HG02970 (cell line): ENCODE measurements around the gene CSNK1D.

ENCODE experiments used
- ATAC-seq: cut with Tn5 transposase; IDR thresholded peaks from one replicate; pipeline ENCODE4 v1.9.1; 2021; ENCODE audit warnings: mild to moderate bottlenecking, moderate library complexity, moderate number of reproducible peaks; ENCODE audit not compliant: unreplicated experiment, low FRiP score

CSNK1D gene

DNA sequence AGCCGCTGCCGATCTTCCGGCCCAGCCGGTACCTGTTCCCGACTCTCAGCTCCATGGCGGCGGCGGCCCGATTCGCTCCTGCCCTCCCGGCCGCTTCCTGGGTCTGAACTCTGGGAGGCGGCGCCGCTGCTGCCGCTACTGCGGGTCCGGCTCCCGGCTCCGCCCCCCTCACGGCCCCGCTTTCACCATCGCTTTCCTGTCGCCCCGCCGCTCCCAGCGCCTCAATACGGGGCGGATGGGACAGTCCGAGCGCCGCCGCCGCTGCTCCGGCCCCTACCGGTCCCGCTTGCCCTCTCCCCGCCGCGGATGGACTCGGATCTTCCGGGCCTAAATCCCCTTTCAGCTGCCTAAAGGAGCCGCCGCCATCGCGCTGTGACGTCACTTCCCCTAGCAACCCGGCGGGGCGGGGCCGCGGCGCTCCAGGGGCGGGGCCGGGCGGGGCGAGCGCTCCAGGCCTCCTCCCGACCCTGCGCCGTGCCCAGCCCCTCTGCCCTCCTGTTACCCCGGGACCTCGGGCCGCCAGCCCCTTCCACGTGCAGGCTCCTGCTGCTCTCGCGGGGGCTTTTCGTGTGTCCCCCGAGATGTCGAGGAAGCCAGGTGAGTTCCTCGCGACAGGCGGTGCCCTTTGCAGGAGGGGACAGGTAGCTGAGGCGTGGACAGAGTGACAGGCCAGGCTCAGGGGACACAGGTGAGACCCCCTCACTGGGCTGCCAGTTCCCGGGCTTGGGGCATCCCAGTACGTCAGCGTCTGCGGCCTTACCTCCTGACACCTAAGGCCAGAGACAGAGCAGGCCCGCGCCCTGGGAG lies at the start of gene CSNK1D:
Gene CSNK1D (minus strand): TSS at position 374 of the 807 bp plus-strand sequence. CDS start 319 bp downstream, at position 55.
- peak; percentile 66 for ATAC-seq

DNA sequence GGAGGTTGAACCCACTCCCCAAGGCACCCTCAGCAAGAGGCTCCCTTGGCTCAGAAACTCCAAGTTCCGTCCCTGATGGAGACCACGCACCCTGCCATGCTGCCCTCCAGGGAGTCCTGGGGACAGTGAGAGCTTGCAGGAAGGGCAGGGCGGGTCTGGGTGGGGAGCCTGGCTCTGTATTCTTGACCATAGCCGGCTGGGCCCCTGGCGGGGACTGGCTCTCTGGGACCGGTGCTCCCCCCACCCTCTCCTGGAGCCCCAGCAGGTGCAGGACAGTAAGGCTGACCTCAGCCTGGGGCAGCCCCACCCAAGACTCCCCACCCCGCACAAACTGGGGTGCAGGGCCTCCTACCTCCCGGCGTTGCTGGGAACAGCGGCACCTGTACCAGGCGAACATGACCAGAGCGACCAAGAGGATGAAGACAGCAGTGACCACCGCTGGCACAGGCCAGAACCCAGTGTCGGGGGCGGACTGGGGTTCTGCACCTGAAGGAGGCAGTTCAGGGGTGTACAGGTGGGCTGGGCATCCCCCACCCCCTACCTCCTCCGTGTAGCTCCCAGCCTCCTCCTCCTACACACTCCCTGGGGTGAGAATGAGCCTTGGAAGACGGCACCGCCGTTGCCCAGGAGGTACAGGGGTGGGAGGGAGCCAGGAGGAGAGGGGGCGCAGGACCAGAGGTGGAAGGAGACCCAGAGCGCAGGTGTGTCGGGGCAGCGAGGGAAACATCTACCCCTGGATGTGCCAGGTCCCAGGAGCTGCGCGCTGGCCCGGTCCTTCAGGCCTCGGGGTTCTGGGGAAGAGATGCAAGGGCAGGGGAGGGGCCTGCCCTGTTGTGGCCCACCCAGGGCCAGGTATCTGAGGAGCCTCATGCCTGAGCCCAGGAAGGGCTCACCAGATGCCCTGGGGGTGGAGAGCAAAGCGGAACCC lies 49.3 kb upstream of the CSNK1D start:
- no peak for ATAC-seq

DNA sequence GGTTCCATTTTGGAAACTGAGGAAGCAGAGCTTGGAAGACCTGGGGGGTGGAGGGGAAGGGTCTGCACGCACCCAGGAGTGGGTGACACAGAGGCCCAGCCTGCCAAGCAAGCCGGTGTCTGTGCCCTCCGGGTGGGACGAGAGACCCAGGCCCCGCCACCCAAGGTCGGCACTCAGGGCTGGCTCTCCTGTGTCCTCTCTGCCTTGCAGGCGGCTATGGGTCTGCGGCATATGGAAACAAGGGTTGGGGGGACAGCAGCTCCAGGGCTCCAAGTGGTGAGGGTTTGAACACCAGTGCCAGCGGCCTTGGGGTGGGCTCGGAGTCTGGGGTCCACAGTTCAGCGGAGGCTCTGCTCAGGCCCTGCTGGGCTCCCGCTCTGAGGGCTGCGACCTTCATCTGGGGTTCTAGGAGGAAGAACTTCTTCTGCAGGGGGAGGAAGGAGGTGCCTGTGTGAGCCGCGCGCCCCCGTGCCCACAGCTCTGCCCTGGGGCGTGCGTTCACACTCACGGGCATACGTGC lies 48.5 kb upstream of the CSNK1D start:
- no peak for ATAC-seq

DNA sequence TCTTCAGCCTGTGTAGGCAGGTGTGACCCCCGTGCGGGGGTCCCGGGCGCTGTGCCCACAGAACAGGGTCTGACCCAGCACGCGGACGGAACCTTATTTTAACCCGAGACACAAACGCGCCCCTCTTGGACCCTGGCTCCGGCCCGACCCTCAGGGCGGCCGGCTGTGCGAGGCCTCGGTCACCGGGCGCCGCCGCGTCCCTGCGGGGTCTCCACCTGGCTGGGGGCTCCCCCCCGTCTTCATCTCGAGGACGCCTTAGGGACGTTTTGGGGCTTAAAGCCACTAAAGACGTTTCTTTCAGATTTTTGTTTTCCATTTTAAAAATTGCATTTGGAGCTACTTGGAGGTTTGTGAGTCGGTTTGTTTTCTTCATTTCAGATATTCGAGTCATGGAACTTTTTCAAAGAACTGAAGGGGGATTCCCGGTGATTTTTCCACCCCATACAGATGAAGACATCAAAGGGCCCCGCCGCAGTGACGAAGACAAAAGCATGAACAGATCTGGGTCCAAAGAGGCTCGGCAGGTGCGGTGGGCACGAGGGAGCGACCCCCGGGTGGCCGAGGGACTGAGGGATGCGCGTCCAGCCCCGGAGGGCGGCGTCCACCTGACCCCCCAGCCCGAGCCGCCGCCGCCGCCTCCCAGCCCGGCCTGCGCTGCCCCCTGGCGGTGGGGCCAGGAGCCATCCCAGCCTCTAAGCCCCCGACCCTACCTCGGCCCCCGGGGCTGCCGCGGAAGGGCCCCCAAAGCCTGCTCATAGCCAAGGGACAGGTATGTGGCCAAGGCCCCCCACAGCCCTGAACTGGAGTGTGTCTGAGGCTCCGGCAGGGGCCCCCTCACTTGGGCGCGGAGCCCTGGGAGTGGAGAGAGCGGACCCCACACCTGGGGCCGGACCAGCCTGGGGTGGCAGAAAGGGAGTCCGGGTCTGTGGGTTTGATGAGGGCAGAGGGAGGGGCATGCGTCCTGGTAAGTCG lies 47.7 kb upstream of the CSNK1D start:
- ATAC-seq = no peak

DNA sequence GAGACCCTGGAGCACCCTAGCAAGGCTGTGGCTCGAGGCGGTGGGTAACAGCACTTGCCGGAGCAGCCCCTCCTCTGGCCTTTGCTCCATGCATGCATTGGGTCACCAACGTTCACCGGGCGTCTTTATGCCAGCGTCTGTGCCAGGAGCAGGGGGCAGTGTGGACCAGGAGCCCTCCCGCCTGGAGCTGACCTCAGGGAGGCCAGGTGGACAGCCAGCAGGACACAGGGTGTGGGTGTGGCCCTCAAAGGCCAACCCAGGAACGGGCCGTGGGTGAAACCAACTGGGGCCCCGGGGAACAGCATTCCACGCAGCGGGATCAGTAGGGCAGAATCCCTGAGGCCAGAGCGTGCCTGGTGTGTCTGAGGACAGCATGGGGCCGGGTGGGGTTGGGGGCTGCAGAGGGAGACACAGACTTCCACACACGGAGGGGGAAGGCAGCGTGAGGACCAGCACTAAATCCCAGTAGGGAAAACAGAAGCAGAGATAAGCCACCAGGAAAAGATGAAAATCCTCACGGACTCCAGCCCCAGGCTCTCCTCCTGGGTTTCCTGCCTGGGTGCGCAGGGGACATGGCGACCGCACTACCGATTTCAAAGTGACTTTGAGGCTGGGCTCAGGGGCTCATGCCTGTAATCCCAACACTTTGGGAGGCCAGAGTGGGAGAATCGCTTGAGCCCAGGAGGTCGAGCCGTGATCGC lies 46.8 kb upstream of the CSNK1D start:
- ATAC-seq = no peak

DNA sequence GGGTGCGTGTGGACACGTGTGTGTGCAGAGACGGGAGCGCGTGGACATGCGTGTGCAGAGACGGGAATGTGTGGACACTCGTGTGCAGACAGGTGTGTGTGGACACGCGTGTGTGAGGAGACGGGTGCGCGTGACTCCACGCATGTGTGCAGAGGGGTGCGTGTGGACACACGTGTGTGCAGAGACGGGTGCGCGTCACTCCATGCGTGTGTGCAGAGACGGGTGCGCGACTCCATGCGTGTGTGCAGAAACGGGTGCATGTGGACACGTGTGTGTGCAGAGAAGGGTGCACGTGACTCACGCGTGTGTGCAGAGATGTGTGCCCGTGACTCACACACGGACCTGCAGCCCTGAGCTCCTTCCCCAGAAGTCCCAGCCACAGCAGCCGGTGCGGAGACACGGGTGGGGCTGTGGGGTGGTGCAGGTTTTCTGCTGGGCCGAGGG lies 46.1 kb upstream of the CSNK1D start:
- ATAC-seq = no peak

DNA sequence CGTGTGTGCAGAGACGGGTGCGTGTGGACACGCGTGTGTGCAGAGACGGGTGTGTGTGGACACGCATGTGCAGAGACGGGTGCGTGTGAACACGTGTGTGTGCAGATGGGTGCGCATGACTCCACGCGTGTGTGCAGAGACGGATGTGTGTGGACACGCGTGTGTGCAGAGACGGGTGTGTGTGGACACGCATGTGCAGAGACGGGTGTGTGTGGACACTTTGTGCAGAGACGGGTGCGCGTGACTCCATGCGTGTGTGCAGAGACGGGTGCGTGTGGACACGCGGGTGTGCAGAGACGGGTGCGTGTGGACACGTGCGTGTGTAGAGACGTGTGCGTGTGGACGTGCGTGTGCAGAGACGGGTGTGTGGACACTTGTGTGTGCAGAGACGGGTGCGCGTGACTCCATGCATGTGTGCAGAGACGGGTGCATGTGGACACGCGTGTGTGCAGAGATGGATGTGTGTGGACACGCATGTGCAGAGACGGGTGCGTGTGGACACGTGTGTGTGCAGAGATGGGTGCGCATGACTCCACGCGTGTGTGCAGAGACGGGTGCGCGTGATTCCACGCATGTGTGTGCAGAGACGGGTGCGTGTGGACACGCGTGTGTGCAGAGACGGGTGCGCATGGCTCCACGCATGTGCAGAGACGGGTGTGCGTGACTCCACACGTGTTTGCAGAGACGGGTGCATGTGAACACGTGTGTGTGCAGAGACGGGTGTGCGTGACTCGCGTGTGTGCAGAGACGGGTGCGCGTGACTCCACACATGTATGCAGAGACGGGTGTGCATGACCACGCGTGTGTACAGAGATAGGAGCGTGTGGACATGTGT lies 45.5 kb upstream of the CSNK1D start:
- ATAC-seq = no peak

DNA sequence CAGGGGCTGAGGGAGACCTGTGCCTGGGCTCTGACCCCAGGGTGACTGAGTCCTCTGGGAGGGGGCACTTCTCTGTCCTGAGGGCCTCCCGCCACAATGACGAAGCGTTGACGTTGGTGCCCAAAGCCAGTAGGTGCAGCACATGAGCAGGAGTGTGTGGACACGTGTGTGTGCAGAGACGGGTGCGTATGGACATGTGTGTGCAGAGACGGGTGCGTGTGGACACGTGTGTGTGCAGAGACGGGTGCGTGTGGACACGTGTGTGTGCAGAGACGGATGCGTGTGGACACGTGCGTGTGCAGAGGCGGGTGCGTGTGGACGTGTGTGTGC lies 44.6 kb upstream of the CSNK1D start:
- ATAC-seq = no peak

DNA sequence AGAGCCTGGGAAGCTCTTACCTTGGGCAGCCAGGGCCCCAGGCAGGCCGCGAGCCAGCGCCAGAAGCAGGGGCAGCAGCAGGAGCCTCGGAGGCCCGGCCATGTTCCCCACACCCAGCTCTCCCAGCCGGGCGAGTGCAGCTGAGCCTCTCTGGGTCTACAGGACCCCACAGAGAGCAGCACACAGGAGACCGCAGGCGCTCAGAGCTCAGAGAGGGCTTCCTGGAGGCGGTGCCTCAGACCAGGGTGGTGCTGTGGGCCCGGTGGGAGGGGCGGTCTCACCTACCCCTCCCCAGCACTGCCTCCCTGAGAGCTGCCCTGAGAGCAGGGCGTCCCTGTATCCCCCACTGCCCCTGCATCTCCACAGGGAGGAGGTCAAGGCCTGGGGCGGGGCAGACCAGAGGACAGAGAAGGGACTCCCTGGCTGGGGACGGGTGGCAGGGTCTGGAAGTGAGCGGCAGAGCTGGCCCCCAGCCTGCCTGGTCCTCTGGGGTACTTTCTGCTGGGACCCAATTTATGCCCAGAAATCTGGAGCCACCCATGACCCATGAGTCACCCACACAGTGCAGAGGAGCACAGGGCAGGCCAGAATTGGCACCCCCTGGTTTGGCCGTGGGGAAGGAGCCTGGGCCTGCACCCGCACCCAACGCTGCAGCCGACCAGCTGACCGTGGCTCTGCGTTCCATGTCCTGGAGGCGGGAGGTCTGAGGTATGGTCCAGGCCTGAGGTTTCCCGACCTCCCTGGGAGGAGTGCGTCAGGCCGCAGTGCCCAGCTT lies 44.1 kb upstream of the CSNK1D start, which contains the start of gene CD7:
Gene CD7 (minus strand): TSS at position 215 of the 775 bp plus-strand sequence. CDS start 113 bp downstream, at position 102.
- ATAC-seq = no peak

DNA sequence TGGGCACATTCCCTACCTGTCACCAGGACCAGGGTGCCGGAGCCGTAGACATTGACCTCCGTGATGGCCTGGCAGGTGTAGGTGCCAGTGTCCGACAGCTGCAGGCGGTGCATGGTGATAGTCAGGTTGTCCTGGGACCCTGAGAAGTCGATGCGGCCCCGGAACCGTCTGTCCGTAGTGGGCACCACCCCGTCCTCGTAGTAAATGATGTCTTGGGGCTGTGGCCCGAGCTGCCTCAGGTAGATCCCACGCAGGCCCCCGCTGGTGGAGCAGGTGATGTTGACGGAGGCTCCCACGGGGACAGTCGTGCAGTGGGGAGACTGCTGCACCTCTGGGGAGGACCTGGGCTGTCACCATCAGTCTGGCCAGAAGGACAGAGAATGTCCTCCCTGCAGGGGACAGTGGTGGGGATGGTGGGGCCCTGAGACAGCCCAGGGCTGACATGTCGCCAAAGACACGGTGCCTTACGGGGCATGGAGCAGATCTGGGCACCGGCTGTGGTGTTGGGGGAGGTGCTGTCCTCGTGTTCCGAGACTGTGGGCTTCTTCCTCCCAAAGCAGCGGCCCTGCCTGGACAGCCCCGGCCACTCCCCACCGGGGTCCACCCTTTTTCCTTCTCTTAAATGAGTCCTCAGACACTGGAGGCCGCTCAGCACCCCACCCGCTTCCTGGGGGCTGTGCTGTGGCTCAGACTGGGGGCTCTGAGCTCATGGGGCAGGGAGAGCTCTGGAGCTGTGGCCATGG lies 43.3 kb upstream of the CSNK1D start:
- no peak for ATAC-seq

DNA sequence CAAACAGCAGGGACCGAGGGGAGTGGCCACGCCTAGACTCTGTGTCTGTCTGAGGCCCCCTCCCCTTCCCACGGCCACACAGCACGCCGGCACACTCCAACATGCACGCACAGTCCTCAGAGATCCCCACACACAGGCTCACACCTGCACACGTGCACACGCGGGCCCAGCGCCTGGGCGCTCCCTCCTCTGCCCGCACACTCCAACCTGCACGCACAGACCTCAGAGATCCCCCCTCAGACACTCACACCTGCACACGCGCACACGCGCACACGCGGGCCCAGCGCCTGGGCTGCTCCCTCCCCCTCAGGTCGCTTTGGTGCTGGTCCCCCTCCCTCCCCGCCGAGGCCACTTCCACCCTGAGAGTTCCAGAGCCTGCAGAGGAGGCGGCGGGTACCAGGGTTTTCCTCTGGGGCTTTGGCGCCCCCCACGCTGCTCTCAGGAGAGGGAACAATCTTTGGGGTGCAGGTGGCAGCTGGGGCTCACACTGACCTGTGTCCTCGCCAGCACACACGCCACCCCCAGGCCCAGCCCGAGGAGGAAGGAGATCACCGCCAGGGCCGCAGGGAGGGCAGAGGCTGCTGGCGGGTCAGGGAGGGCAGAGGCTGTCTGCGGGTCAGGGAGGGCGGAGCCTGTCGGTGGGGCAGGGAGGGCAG lies 42.3 kb upstream of the CSNK1D start:
- no peak for ATAC-seq

DNA sequence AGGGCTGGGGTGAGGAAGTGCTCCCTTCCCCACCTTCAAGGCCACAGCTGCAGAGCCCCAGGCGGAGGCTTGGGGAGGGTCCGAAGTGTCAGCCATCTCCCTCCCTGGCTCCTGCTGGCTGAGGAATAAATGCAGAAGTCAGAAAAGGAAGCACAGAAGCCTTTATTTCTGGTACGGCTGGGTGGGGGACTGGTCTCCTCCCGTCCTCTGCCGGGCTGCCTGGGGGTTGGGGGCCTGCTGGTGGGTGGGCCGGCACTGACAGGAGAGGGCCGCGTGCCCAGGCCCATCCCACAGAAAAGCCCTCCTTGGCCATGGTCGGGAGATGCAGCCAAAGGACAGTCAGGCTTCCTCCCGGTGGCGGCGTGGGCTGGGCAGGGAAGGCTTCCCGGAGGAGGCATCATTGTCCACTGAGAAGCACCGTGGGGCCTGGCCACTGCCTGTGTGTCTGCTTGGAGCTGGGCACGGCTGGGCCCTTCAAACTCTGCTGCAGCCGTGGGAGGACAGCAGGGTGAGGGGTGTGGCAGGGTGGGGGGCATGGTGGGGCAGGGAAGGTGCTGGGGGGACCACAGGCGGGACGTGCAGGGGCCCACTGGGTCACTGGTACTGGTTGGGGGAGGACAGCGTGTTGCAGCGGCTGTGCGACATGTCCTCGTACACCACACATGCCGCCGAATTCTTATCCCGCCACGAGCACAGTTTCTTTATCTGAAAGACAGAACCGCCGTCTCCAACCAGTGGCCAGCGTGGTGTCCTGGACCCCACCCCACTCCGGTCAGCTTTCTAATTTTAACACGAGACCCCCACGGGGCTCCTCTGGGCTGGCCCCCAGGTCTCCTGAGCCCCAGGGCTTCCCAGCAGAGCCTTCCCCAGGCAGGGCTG lies 41.5 kb upstream of the CSNK1D start:
- ATAC-seq = no peak

DNA sequence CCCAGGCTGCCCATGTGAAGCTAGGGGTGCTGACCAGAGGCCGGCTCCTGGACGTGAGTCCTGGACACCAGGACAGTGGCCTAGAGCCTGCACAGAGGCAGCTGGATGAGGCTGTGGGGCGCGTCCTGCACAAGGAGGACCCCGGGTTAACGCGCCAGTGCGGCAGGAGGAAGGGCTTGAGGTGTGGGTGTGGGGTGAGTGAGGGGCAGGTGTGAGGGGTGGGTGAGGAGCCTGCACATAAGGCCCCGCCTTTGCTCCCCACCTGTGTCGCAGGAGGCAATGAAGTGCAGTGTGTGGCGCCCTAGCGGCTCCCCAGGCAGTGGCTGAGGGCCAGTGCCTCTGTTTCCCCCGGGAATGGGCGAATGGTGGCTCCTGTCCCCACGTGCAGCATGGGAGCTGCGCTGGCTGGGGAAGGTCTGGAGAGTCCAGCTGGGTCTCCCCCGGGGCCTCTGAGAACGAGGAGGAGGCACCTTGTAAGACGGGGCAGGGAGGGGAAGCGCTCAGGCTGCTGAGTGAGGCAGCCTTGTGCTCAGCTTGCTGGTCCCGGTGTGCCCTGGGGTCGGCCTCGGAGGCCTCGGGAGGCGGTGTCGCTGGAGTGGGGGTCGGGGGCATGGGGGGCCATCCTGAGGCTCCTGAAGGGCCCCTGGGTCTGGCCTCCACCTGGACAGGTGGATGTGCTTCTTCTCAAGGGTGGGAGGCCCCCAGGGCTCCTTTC lies 40.7 kb upstream of the CSNK1D start:
- no peak for ATAC-seq

DNA sequence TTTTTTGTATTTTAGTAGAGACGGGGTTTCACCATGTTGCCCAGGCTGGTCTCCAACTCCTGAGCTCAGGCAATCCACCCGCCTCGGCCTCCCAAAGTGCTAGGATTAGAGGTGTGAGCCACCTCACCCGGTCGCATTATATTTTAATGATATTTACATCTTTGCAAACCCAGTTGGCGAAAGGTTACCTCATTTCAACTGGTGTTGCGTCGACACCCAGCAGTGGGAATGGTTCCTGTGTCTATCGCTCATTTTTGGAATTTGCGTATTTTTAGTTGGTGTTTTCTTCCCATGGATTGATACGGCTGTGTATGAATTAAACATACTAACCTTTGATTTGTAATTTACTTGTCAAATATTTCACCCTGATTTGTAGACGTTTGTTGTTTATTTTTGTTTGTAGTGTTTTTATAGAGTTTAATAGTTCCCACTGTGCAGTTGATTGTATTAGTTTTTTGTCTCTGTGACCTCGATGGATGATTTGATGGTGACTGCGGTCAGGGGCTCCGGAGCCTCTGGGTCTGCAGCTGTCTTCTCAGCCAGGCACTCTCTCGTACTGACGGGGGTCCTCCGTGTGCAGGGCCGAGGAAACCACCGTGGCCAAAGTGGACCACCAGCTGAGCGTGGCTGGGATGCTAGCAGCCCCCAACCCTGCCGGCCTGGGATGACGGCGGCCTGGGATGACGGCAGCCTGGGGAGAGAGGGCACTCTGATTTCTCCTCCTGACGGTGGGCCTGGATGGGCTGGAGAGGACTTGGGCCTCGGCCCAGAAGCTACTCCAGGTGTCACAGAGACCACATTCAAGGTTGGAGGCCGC lies 39.9 kb upstream of the CSNK1D start:
- ATAC-seq = no peak
